ENCODE data around the gene ATG13.

The ATG13 gene

GRCh38 chr11:46609386-46609785 lies 8.0 kb upstream of the ATG13 start:
- DNase-seq = no peak

DNA sequence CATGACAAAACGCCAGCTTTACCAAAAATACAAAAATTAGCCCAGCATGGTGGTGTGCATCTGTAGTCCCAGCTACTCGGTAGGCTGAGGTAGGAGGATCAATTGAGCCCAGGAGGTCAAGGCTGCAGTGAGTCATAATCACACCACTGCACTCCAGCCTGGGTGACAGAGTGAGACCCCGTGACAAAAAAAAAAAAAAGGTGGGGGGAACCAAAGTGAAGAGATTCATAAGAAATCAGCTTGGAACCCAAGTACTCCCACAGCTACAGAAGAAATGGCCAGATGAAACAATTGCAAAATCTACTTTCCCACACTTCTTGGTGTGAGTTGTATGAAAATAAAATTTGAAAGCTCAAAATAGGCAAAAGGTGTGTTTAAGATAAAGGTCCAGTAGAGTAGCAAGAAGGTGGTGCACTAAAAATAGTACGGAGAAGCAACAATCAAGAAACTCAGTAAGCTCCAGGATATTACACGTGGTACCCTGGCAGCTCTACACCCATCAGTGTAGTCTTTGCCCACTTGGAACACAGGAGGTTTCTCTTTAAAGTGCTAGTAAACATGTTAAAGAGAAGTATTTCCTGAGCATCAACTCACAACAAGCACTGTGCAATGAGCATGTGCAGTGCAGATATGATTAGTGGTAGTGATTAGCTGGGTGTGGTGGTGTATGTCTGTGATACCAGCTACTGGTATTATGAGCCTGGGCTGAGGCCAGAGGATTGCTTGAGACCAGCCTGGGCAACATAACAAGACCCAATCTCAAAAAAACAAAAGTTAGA lies 5.6 kb upstream of the ATG13 start:
- DNase-seq = no peak

GRCh38 chr11:46612326-46612725 lies 5.0 kb upstream of the ATG13 start:
- no peak for DNase-seq

DNA sequence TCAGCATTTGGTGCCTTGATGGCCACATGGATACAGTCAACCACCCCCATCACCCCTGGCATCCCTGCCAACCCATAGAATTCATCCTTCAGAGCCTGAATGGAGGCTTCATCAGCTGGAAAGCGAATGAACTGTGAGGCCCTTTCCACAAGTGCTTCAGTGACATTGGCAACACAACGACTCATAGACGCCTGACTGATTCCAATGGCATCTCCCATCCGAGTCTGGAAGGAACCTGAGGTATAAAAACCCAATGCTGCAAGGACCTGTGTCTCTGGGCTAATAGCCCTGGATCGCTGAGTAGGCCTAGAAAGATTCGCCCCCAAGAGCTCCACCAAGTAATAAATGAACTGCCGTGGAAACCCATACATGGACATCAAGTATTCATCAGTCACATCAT lies 1.6 kb upstream of the ATG13 start:
- DNase-seq = no peak

- no peak for DNase-seq
These were observed 711 bp upstream of the ATG13 start for GRCh38 chr11:46616551-46617133.

DNA sequence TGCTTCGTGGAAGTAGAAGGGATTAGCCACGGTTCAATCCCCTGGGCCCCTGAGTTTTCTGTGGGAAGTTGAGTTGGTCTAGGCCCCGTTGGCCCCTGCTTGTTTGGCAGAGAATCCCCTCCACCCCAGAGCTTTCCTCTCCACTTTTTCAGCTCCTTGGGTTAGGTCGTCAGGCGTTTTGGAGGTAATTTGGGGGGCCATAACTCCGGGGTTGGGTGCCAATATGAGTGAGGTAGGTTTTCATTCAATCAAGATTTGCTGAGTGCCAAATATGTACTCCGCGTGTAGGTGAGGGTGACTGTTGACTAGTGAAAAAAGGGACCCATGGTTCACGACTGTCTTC lies 590 bp downstream of the ATG13 start:
- DNase-seq = no peak

GRCh38 chr11:46618837-46619236 lies 1.5 kb downstream of the ATG13 start:
- no peak for DNase-seq

- DNase-seq = no peak
These were observed 8.1 kb downstream of the ATG13 start for GRCh38 chr11:46625406-46625805.

GRCh38 chr11:46628961-46629360 lies 11.6 kb downstream of the ATG13 start:
- DNase-seq = no peak

DNA sequence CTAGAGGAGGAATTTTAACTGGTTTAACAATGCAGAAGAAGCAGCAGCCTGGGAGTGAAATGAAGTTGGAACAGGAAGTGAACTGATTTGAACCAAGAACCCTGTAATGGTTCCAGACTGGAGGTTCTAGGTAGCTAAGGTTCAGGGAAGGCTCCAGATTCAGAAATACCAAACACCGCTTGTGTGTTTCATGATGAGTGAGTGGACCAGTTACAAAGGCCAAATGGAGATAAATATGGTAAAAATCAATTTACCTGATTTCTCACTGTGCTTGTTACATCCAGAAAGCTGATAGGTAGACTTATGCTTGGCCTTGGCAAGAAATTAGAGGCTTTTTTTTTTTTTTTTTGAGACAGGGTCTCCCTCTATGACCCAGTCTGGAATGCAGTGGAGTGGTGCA lies 12.9 kb downstream of the ATG13 start:
- no peak for DNase-seq

GRCh38 chr11:46631676-46632075 lies 14.3 kb downstream of the ATG13 start:
- DNase-seq = no peak

GRCh38 chr11:46632502-46632901 lies 15.1 kb downstream of the ATG13 start:
- no peak for DNase-seq

DNA sequence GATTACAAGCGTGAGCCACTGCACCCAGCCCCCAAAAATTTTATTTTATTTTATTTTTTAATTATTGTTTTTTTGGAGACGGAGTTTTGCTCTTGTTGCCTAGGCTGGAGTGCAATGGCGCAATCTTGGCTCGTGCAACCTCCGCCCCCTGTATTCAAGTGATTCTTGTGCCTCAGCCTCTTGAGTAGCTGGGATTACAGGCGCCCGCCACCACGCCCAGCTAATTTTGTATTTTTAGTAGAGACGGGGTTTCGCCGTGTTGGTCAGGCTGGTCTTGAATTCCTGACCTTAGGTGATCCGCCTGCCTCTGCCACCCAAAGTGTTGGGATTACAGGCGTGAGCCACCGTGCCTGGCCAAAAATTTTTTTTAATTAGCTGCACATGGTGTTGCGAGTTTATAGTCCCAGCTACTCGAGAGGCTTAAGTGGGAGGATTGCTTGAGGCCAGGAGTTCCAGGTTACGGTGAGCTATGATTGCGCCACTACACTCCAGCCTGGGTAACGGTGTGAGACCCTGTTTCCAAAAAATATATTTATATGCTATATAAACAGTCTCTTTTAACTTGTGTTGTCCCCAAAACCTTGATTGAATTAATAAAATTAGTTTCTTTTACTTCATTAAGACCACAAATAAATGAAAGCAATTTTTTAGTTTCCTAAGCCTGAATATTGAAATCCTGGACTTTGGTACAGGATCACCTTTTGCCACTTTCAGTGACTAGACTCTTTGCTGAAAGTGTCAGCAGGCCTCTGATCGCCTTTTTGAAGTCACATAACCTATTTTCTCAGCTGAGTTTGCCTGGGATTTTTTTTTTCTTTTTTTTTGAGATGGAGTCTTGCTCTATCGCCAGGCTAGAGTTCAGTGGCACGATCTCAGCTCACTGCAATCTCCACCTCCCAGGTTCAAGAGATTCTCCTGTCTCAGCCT lies 16.2 kb downstream of the ATG13 start:
- DNase-seq = no peak

- DNase-seq = no peak
These were observed 18.3 kb downstream of the ATG13 start for GRCh38 chr11:46635557-46636139.

- no peak for DNase-seq
These were observed 20.2 kb downstream of the ATG13 start for GRCh38 chr11:46637546-46637945.

DNA sequence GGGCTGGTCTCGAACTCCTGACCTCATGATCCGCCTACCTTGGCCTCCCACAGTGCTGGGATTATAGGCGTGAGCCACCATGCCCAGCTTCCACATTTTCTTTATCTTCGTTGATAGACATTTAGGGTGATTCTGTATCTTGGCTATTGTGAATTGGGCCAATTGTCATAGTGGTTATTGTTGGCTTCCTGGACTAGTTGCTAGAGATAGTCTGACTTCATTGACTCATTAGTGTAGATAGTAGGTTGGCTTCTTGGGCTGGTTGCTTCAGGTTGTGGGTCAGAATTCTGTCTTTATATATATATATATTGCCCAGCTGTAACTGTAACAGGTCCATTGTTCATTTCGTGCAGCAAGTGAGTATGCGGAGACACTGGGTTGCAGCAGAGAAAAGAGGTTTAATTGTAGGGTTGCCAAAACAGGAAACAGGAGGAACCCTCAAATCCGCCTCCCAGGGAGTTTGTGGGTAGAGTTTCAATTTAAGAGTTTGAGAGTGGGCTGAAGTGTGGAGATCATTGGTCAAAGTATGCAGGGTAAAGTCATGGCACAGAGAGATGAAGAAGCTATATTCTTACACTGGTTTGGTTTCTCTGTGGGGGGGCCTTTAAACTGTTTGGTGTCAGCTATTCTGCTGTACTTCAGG lies 22.0 kb downstream of the ATG13 start:
- no peak for DNase-seq

DNA sequence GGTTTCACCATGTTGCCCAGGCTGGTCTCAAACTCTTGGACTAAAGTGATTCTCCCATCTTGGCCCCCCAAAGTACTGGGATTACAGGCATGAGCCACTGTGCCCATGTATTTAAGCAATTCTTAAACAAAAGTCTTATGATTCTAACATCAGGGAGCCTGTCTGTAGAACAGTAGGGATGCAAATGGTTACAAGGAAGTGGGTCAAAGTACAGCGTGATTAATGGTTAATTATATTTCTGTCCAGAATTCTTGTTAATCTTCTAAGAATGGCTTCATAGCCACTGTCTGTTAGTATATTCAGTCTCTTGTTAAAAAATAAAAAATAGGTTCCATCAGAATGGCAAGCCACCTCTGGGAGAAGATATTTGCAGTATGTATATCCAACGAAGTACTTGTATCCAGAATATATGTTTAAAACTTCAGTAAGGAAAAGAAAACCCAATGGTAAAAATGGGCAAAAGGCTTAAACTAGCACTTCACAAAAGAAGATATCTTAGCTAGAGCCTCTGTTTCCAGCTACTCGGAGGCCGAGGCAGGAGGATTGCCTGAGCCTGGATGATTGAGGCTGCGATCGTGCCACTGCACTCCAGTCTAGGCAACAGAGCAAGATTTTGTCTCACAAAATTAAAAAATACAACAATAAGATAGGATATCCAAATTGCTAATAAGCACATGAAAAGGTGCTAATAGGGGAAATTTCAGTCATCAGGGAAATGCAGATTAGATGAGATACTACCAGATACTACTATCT lies 22.9 kb downstream of the ATG13 start:
- DNase-seq = no peak

DNA sequence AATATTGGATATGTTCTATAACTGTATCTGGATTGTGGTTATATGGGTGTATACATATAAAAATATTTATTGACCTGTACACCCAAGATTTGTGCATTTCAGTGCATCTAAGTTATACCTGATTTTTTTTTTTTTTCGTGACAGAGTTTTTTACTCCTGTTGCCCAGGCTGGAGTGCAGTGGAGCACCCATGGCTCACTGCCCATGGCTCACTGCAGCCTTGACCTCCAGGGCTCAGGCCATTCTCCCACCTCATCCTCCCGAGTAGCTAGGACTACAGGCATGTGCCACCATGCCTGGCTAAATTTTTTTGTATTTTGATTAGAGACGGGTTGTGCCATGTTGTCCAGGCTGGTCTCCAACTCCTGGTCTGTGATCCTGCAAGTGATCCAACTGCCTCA lies 24.3 kb downstream of the ATG13 start:
- DNase-seq = no peak

- no peak for DNase-seq
These were observed 25.4 kb downstream of the ATG13 start for GRCh38 chr11:46642627-46643335.

DNA sequence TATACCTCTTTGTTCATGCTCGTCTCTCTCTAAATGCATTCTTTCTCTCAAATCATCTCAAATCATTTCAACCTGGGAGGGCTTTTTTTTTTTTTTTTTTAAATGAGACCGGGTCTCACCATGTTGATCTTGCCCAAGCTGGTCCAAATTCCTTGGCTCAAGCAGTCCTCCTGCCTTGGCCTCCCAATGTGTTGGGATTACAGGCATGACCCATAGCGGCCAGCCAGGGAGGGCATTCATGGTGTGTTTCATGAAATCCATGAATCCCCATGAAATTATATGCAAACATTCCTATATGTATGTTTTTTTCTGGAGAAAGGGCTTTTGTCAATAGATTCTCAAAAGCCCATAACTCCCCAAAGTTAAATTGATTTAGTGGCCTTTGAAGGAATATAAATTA lies 26.2 kb downstream of the ATG13 start:
- no peak for DNase-seq

GRCh38 chr11:46643986-46644385 lies 26.6 kb downstream of the ATG13 start:
- no peak for DNase-seq

All from stimulated activated CD4-positive, alpha-beta T cell treated with anti-CD3 and anti-CD28 coated beads, Interleukin-4, amount 100 ng/mL, for 24 hours (primary cell).